Measurements from ENCODE around the gene NOVA2.

Gene NOVA2

DNA sequence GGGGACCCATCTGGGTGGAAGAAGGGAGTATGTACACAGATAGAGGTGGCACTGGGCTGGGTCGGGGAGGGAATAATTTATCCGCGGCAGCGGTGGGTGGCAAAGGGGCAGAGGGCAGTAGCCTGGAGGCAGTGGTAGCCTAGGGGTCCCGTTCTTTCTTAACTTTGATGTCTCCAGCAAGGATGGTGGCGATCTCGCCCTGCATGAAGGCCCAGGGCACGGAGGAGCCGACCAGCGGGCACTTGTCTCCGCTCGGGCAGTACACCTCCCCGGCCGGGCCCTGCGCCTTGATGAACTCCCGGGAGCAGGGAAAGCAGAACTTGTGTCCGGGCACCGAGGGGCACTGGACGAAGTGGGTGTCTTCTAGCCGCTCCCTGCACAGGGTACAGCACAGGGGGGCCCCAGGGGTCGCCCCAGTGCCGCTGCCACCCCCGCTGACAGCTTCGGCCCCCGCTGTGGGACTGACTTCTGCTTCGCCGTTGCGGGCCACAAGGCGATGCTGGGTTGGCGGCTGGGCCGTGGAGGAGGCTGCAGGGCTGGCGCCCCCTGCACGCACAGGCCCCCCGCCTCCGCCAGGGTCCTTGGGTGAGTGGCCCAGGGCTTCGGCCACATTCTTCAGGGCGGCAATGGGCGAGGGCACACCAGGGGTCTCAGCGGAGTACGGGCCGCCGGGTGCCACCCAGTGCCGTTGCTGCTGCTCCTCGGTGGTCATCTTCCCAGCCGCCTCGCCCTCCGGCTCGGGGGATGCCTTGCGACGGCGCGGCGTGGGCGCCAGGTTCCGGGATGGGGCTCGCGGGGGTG lies 89.6 kb downstream of the NOVA2 start:
- H3K27ac ChIP-seq, result no peak overlapping the region
- in situ Hi-C loops (cut with HindIII; ENCODE audit: low pct_ligation_motif_present, low sequenced_read_pairs), result no loop called here
- no peak for DNase-seq
- H3K27me3 ChIP-seq (replicated peaks), result no peaks in the 10 kb centered on the region
- H3K4me3 ChIP-seq (ENCODE audit: low read depth, low read length), result no peak overlapping the region
- TF ChIP-seq, protein P1, sequence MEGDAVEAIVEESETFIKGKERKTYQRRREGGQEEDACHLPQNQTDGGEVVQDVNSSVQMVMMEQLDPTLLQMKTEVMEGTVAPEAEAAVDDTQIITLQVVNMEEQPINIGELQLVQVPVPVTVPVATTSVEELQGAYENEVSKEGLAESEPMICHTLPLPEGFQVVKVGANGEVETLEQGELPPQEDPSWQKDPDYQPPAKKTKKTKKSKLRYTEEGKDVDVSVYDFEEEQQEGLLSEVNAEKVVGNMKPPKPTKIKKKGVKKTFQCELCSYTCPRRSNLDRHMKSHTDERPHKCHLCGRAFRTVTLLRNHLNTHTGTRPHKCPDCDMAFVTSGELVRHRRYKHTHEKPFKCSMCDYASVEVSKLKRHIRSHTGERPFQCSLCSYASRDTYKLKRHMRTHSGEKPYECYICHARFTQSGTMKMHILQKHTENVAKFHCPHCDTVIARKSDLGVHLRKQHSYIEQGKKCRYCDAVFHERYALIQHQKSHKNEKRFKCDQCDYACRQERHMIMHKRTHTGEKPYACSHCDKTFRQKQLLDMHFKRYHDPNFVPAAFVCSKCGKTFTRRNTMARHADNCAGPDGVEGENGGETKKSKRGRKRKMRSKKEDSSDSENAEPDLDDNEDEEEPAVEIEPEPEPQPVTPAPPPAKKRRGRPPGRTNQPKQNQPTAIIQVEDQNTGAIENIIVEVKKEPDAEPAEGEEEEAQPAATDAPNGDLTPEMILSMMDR (IDR thresholded peaks at IDR 0.05; ENCODE audit: low read depth, low read length, missing control alignments), result no peak
- H3K36me3 ChIP-seq (replicated peaks), result no peaks in the 10 kb centered on the region

Data from brain microvascular endothelial cell (primary cell).